ENCODE data around the gene PHF8. TPM values are rescaled to one million over a fixed set of nuclear protein-coding genes. Genes with fewer than 3 reads are reported as not detected.

The PHF8 gene
- total RNA-seq (10 to 100 TPM; 46.1 to 49.9 TPM), total RNA-seq (48.7 to 129 (median 89.9) reads per million in 172 experiments)
- 21.4 TPM for polyA plus RNA-seq (2013, experiment 1 of 2)
- polyA plus RNA-seq (2013, experiment 2 of 2): 27.9 TPM

- Mint-ChIP-seq H3K4me1 (ENCODE audit: low read depth) (peaks cover 29% of the 10 kb centered on the region), H3K27me3 (no peaks in the 10 kb centered on the region), H3K36me3 (ENCODE audit: low read depth) (peaks cover 37% of the 10 kb centered on the region), H3K27ac (peak within 1 kb of the TSS; percentile 99), H3K9me3 (no peaks in the 10 kb centered on the region), H3K4me3 (peak within 1 kb of the TSS; percentile 96)
- peak; percentile 89 to 97 (median 94) for DNase-seq
- CTCF ChIA-PET: interaction anchor here (1.4 kb wide), 1 partner anchor 139 kb away, joined by 3 read pairs; the partner anchor contains the start of gene FAM120C
- TF ChIP-seq CTCF (IDR thresholded peaks at IDR 0.05): no peak
- ATAC-seq (ENCODE audit: poor library complexity): peak; percentile 84
- POLR2A ChIA-PET: interaction anchor here (0.6 to 4.4 kb wide), 19 partner anchors 13 to 1444 kb away, joined by 3 to 46 read pairs (median 6); partner anchors contain the start of genes APEX2, FAM120C, GNL3L and MAGED2
- Histone ChIP-seq H3K9me3 (ENCODE audit: control insufficient read depth in 1 of 2, insufficient read depth in 1 of 2, low read length in 2 of 2) (no peaks in the 10 kb centered on the region), H3K4me3 (ENCODE audit: low read length) (peak within 1 kb of the TSS; percentile 75), H3K27ac (ENCODE audit: low read depth in 1 of 2, low read length in 2 of 2) (peak within 1 kb of the TSS; percentile 89 to 90), H3K27me3 (ENCODE audit: control insufficient read depth in 1 of 2, insufficient read depth in 2 of 2, low read length in 2 of 2) (no peaks in the 10 kb centered on the region), H3K36me3 (ENCODE audit: insufficient read depth, low read length) (peaks cover 11% of the 10 kb centered on the region), H3K4me1 (ENCODE audit: insufficient read depth, low read length) (peaks cover 13% of the 10 kb centered on the region)
- intact Hi-C loops (cut with DNase I, micrococcal nuclease): loop anchor here (1.0 to 10.0 kb wide), 12 partner anchors 138 to 1116 kb away; partner anchors contain the start of genes FAM120C (in 2 of the 2), GNL3L (in 2 of the 2), MAGED2 (in 2 of the 2) and HSD17B10 (in 1 of the 2)
Measured at GRCh38 chrX:54044126-54044876, at the start of gene PHF8. Gene PHF8, minus strand, starts transcription at chrX:54044473. Its CDS starts 1,745 bp downstream, at chrX:54042728.

- CTCF ChIA-PET: no interaction called here
- Mint-ChIP-seq H3K9me3 (no peaks in the 10 kb centered on the region), H3K27me3 (no peaks in the 10 kb centered on the region), H3K27ac (no peak overlapping the region), H3K4me1 (ENCODE audit: low read depth) (no peaks in the 10 kb centered on the region), H3K4me3 (no peak overlapping the region), H3K36me3 (ENCODE audit: low read depth) (peaks cover 5% of the 10 kb centered on the region)
- TF ChIP-seq CTCF (IDR thresholded peaks at IDR 0.05): no peak
- ATAC-seq (ENCODE audit: poor library complexity): no peak
- intact Hi-C loops (cut with DNase I, micrococcal nuclease): no loop called here
- H3K27ac ChIP-seq (ENCODE audit: low read depth in 1 of 2, low read length in 2 of 2): no peak overlapping the region
- POLR2A ChIA-PET: interaction anchor here (0.5 kb wide), 1 partner anchor 15 kb away, joined by 3 read pairs; no protein-coding TSS in a partner anchor
- no peaks in the 10 kb centered on the region for H3K27me3 ChIP-seq (ENCODE audit: control insufficient read depth in 1 of 2, insufficient read depth in 2 of 2, low read length in 2 of 2)
- no peak overlapping the region for H3K4me3 ChIP-seq (ENCODE audit: low read length)
- no peaks in the 10 kb centered on the region for H3K9me3 ChIP-seq (ENCODE audit: control insufficient read depth in 1 of 2, insufficient read depth in 1 of 2, low read length in 2 of 2)
- H3K36me3 ChIP-seq (ENCODE audit: insufficient read depth, low read length): peaks cover 3% of the 10 kb centered on the region
- H3K4me1 ChIP-seq (ENCODE audit: insufficient read depth, low read length): no peaks in the 10 kb centered on the region
- DNase-seq: no peak
Measured at GRCh38 chrX:54093571-54093970, 49.3 kb upstream of the PHF8 start.

- no peak overlapping the region for H3K4me3 Mint-ChIP-seq
- no peaks in the 10 kb centered on the region for H3K4me1 Mint-ChIP-seq (ENCODE audit: low read depth)
- Histone ChIP-seq H3K9me3 (ENCODE audit: control insufficient read depth in 1 of 2, insufficient read depth in 1 of 2, low read length in 2 of 2) (no peaks in the 10 kb centered on the region), H3K27me3 (ENCODE audit: control insufficient read depth in 1 of 2, insufficient read depth in 2 of 2, low read length in 2 of 2) (no peaks in the 10 kb centered on the region), H3K4me1 (ENCODE audit: insufficient read depth, low read length) (no peaks in the 10 kb centered on the region), H3K36me3 (ENCODE audit: insufficient read depth, low read length) (peaks cover 3% of the 10 kb centered on the region), H3K4me3 (ENCODE audit: low read length) (no peak overlapping the region), H3K27ac (ENCODE audit: low read depth in 1 of 2, low read length in 2 of 2) (no peak overlapping the region)
- CTCF ChIA-PET: no interaction called here
- no peaks in the 10 kb centered on the region for H3K9me3 Mint-ChIP-seq
- no peak for ATAC-seq (ENCODE audit: poor library complexity)
- DNase-seq: no peak
- TF ChIP-seq CTCF (IDR thresholded peaks at IDR 0.05): no peak
- intact Hi-C loops (cut with DNase I, micrococcal nuclease): no loop called here
- POLR2A ChIA-PET: interaction anchor here (0.5 kb wide), 1 partner anchor 14 kb away, joined by 3 read pairs; no protein-coding TSS in a partner anchor
- H3K27ac Mint-ChIP-seq: no peak overlapping the region
- H3K27me3 Mint-ChIP-seq: no peaks in the 10 kb centered on the region
- peaks cover 6% of the 10 kb centered on the region for H3K36me3 Mint-ChIP-seq (ENCODE audit: low read depth)
Measured at GRCh38 chrX:54093159-54093558, 48.9 kb upstream of the PHF8 start.

All from CD4-positive, alpha-beta T cell (primary cell).